Right atrium auricular region (tissue), 2 donors: Measurements from ENCODE around the gene TBC1D8. TPM values are rescaled to one million over a fixed set of nuclear protein-coding genes. Genes with fewer than 3 reads are reported as not detected.
A peak's percentile ranks its signal among the peaks of the same experiment; 100 is the strongest.

Source experiments
- DNase-seq: peaks from one replicate; pipeline ENCODE4 v3.0.0-alpha.2; 2019; ENCODE audit warnings: low spot score
- H3K27ac ChIP-seq, 2 donors: fragments of 200-600 bp; sonication (generic); 1 replicate in 1 of 2; 2 replicates in 1 of 2; pipeline ENCODE4 v1.5.1; 2016 to 2019
- H3K27me3 ChIP-seq, 2 donors: fragments of 200-600 bp; sonication (generic); one replicate each; pipeline versions ENCODE4 v1.5.1 to v1.6.0; 2017 to 2019
- H3K36me3 ChIP-seq: fragments of 200-600 bp; sonication (generic); one replicate; pipeline ENCODE4 v1.5.1; 2016
- H3K4me1 ChIP-seq, 2 donors: fragments of 200-600 bp; sonication (generic); one replicate each; pipeline versions ENCODE4 v1.5.1 to v1.6.0; 2017 to 2019
- H3K4me3 ChIP-seq, 2 donors: fragments of 200-600 bp; sonication (generic); 1 replicate in 1 of 2; 2 replicates in 1 of 2; pipeline ENCODE4 v1.5.1; 2017 to 2019; ENCODE audit warnings: mild to moderate bottlenecking in 1 of 2, moderate library complexity in 1 of 2
- H3K9me3 ChIP-seq, 2 donors: fragments of 200-600 bp; sonication (generic); one replicate each; pipeline ENCODE4 v1.5.1; 2019
- CTCF ChIP-seq, 2 donors: fragments of 200-600 bp; sonication (generic); IDR thresholded peaks; one replicate each; pipeline ENCODE4 v1.5.1; 2019; ENCODE audit warnings: antibody characterized with exemption in 2 of 2
- total RNA-seq, 2 donors: library from RNA; depleted of rRNA; stranded (reverse); fragments of >200 nt; gene quantifications; one replicate each; pipeline ENCODE4 v1.1.0, GENCODE V29; 2016

The TBC1D8 gene
- total RNA-seq, 2 donors from 2014 or later = 42.3 to 50.3 TPM

- Histone ChIP-seq H3K4me3 (no peak overlapping the region), H3K9me3 (no peaks in the 10 kb centered on the region), H3K4me1 (no peaks in the 10 kb centered on the region), H3K36me3 (peaks cover 83% of the 10 kb centered on the region), H3K27ac (no peak overlapping the region), H3K27me3 (no peaks in the 10 kb centered on the region)
- peak; percentile 24 to 63 for TF ChIP-seq CTCF (IDR thresholded peaks at IDR 0.05)
- no peak for DNase-seq
Measured at GRCh38 chr2:101036562-101036961, 114.6 kb downstream of the TBC1D8 start.

- no peak for DNase-seq
- H3K4me3 ChIP-seq = no peak overlapping the region
- no peaks in the 10 kb centered on the region for H3K9me3 ChIP-seq
- no peaks in the 10 kb centered on the region for H3K27me3 ChIP-seq
- H3K36me3 ChIP-seq = peaks cover 73% of the 10 kb centered on the region
- no peak for TF ChIP-seq CTCF (IDR thresholded peaks at IDR 0.05)
- H3K27ac ChIP-seq = peak overlapping the region; percentile 67 to 68
- peaks cover 0 to 9% of the 10 kb centered on the region in 2 donors for H3K4me1 ChIP-seq
Measured at GRCh38 chr2:101032084-101032776, 119.0 kb downstream of the TBC1D8 start.

GRCh38 chr2:101030866-101031554 is 120.2 kb downstream of the TBC1D8 start:
- TF ChIP-seq CTCF (IDR thresholded peaks at IDR 0.05) = peak in 1 of 2 donors; percentile 59
- DNase-seq = no peak
- no peak overlapping the region for H3K4me3 ChIP-seq
- H3K9me3 ChIP-seq = no peaks in the 10 kb centered on the region
- peaks cover 0 to 9% of the 10 kb centered on the region in 2 donors for H3K4me1 ChIP-seq
- H3K36me3 ChIP-seq = peaks cover 73% of the 10 kb centered on the region
- peak overlapping the region; percentile 67 to 68 for H3K27ac ChIP-seq
- no peaks in the 10 kb centered on the region for H3K27me3 ChIP-seq

GRCh38 chr2:101027852-101028251 is 123.3 kb downstream of the TBC1D8 start:
- TF ChIP-seq CTCF (IDR thresholded peaks at IDR 0.05) = no peak
- no peak for DNase-seq
- Histone ChIP-seq H3K27me3 (no peaks in the 10 kb centered on the region), H3K4me1 (peaks cover 0 to 9% of the 10 kb centered on the region in 2 donors), H3K27ac (no peak overlapping the region), H3K36me3 (peaks cover 50% of the 10 kb centered on the region), H3K9me3 (no peaks in the 10 kb centered on the region), H3K4me3 (no peak overlapping the region)

- Histone ChIP-seq H3K4me1 (peaks cover 0 to 9% of the 10 kb centered on the region in 2 donors), H3K4me3 (no peak overlapping the region), H3K27ac (no peak overlapping the region), H3K27me3 (no peaks in the 10 kb centered on the region), H3K9me3 (no peaks in the 10 kb centered on the region), H3K36me3 (peaks cover 47% of the 10 kb centered on the region)
- no peak for DNase-seq
- TF ChIP-seq CTCF (IDR thresholded peaks at IDR 0.05) = no peak
Measured at GRCh38 chr2:101026923-101027469, 124.2 kb downstream of the TBC1D8 start.
